NCI-H1436 treated with DMSO at 0.1 percent for 48 hours (cell line): ENCODE measurements around the gene BRIP1.

Source experiments
- DNase-seq: peaks from one replicate; lab custom pipeline; 2025; lab: John Stamatoyannopoulos, UW

BRIP1 gene

DNA sequence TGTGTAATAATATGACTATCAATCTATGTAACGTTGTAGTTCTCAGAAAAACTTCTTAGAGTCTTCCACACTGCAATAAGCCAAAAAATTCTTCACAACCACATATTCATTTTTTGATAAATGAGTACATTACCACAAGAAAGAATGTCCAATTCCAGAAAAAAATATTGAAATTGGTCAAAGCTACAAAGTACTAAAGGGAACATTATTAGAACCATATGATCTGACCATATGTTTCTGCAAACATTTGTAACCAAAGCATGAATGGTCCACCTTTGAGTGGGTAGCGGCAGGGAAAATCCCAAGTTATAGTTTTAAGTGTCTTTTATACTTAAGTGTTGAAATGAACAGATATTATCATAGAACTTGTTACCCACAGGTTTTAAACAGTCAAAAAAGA is 200.6 kb downstream of the BRIP1 start:
- no peak for DNase-seq

DNA sequence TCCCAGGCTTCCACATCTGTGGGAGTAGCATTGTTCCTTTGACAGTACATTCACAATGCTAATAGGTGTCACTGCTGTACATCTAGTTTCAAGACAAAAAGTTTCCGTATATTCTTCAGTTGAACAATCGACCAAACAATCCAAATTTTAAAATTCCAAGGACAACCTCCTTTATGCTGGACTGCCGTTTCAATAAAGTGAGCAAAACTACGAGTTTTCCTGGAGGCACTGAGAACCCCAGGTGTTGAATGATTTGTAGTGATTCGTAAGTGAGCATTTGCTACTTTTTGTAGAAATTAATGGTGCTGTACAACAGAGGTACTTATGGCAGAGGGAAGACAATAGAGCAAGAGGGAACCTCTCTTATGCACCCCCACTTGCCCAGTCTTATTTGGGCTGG is 201.1 kb downstream of the BRIP1 start:
- no peak for DNase-seq

DNA sequence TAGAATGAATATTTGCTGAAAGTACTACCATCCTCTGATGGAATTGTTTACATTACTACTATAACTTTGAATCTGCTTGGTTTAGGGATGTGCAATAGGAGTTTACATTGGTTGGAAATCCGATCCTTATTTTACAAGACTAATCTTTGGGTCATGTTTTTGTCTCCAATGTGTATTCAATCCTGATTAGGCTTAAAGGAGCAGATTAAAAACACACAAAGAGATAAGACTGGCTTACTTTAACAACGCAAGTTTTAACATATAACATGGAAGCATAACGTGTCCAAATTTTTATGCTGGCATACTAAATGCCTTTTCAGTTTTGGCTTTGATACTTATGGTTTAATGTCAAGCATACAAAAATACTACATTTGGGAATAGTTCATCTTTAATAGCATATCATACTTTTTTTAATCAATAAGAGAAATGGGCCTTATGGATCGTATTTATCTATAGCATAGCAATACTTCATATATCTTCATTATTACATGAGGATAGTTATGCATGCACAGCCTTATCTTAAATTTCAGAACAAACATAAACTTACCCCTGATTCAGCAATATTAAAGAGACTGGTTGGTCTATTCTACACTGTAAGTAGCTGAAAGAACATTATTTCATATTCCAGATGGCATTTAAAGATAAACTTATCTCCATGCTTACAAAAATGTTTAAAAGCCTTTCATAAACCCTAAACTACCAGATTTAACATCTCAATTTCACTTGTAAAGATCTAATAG is 202.4 kb downstream of the BRIP1 start:
- DNase-seq, result no peak

DNA sequence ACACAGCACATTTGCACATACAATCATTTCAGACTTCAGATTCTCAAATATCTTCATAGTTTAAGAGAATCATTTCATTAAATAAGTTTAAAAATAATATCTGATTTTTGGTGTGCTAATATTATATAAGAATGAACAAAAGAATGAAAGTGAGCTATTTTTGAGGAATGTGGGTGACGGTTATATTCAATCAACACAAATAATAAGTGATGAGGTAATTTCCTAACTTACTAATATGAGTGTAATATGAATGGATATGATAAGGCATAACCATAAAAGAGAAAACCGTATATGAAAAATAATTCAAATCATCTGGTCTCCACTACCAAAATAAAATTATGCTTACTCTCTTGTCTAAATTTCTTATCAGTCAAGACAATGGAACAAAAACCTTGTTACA is 203.9 kb downstream of the BRIP1 start:
- DNase-seq, result no peak

DNA sequence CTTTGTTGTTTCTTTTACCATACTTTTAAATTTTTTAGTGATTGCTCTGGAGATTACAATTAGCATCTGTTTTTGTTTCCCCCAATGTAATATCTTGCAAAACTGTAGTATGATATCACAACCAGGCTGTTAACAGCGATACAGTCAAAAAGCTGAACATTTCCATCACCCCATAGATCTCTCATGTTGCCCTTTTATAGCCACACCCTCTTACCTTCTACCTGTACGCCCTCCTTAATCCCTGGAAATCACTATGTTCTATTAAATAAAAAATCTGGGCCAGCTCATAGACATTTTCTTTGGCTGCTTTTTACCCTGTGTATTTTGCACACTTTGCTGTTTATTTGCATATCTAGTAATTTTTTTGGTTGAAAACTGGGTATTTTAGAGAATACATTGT is 205.1 kb downstream of the BRIP1 start:
- no peak for DNase-seq

DNA sequence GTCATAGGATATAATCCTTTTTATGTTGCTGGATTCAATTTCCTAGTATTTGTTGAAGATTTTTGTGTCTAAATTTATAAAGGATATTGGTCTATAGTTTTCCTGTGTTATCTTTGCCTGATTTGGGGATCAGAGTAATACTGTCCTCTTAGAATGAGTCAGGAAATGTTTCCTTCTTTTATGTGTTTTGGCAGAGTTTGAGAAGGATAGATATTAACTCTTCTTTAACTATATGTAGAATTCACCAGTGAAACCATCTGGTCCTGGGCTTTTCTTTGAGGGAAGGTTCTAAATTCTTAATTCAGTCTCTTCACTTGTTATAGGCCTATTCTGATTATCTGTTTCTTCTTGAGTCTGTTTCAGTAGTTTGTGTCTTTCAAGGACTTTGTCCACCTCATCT is 206.0 kb downstream of the BRIP1 start:
- no peak for DNase-seq

DNA sequence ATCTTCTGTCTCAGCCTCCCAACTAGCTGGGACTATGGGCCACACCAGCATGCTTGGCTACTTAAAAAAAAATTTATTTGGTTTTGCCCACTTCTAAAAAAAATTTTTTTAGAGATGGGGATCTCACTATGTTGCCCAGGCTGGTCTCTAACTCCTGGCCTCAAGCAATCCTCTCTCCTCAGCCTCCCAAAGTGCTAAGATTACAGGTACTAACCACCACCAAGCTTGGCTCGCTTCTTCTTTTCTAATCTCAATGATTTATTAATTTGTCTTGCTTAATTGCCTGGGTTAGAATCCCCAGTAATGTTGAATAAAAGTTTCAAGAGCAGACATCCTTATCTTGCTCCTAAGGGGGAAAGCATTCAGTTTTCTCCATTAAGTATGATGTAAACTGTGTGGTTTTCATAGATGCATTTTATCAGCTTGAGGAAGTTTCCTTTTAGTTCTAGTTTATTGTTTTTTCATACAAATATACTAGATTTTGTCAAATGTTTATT is 206.6 kb downstream of the BRIP1 start:
- DNase-seq, result no peak

DNA sequence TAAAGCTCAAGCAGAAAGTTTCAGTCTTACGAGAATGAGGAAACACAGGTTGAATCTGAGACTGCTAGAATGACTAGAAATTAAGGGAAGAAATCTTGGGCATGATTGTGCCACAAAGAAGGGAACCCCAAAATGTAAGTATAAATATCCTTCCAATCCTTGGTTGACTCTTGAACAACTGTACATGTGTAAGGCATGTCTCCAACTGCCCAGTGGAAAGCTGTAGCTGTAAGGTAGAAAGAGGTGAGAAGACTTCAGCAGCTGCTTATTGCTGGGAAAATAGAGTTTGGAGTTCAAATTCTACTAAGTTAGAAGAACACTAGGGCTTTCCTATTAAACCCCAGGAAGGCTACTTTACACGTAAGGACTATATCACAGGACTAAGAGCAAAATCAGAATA is 212.6 kb downstream of the BRIP1 start:
- DNase-seq, result no peak

DNA sequence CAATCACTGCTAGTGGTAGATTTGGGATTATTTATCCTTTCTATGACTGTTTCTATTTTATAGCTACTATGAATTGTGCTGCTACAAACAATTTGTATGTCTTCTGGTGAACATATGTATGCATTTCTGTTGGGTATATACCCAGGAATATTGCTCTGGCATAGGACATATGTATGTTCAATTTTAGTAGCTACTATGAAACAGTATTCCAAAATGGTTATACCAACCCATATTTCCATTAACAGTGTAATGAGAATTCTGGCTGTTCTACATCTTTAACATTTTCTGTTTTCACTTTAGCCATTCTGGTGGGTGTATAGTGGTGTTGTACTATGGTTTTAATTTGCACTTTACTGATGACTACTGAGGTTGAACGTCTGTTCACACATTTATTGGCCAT is 214.7 kb downstream of the BRIP1 start:
- no peak for DNase-seq

DNA sequence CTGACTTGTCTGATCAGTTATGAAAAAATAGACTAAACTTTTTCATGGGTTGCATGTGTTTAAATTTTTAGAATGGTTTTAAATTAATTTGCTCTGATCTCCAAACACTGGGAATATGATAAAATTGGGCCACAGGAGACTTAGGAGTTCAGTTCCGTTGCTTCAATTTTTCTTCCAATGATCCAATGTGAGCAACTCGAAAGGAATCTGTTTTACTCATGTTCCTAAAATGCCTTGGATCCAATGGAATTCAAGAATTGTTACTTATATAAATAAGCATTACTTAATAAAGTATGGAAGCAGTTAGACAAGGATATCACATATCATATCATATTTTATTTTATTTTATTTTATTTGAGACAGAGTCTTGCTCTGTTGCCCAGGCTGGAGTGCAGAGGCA is 216.3 kb downstream of the BRIP1 start:
- no peak for DNase-seq

DNA sequence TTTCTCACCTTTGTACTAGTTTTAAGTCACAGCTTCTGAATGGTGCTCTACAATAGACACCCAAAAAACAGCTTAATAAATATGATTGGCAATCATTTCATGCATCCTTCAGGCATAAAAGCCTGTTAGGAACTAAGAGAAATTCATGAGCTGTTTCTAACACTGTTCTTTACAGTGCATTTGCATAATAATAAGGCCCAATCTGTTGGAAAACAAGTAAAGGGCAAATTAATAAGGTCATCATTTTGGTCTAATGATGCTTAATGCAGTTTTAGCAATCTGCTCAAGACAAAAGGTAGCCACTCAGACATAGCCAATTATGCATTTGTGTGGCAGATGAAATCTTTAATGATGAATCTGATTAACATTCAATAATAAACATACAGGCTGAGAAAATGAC is 216.8 kb downstream of the BRIP1 start:
- DNase-seq, result no peak

DNA sequence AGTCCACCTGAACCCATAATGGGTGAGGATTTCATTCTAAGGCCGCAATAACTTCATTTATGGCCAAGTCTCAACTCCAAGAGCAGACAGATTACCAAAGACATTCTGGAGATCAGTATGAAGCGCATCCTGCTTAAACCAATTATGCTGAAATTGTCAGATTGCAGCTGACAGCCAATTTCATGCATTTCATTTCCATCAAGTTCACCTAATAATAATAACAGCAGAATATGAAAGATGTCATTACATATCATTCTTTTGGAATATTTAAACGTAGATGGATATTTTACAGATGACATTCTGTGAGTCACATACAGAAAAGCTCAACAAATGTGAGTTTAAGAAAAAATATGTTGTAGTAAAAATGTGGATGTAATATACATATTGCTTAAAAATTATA is 217.4 kb downstream of the BRIP1 start:
- DNase-seq, result no peak

DNA sequence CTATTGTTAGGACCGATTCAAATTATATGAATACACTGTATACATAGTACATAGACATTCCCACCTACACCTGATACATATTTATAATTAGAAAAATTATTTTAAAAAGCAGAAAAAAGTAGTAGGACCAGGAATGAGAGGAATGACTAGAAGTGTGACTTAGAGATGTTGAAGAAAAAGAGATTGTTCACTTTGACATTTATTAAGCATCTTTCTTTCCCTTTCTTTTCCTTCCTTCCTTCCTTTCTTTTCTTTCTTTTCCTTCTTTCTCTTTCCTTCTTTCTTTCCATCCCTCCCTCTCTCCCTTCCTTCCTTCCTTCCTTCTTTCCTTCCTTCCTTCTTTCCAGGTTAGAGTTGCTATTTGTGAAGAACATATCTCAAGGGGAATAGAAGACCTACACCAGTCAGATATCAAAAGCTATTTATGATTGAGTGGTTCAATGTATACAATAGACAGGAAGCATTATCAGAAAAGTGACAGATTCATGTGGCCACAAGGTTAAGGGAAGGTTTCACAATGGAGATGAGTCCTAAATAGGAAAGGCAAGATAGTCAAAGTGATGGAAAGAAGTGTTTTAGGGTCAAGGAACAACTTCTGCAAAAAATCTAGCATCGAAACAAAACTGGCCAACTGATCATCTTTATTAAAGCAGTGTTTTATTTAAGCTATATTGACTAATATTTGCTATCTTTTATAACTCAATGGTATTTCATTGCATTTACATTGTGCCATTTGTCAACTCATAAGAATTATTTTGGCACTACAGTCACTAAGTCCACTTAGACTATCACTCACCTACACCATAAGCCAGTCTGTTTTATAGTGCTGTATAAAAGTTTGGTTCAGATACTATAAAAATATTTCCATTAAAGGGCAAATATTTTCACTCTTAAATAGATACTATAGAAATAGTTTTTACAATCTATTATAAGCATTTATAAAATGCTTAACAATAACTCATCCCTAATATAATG is 218.2 kb downstream of the BRIP1 start:
- DNase-seq, result no peak

DNA sequence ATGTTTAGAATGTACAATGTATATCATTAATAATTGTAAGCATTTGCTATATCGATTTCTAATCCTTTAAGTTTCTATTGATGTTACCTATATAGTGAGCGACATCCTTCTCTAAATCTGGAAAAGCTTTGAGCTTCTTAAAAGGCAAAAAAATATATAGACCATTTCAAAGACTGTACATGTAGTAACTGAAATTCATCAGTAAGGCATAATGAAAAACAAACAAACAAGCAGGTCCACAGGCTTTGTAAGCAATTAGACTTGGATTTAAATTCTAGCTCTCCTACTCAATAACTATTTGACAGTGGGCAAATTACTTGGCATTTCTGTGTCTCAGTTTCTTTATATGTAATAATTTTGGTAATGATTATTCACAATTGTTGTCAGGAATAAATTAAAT is 220.6 kb downstream of the BRIP1 start:
- DNase-seq, result no peak

DNA sequence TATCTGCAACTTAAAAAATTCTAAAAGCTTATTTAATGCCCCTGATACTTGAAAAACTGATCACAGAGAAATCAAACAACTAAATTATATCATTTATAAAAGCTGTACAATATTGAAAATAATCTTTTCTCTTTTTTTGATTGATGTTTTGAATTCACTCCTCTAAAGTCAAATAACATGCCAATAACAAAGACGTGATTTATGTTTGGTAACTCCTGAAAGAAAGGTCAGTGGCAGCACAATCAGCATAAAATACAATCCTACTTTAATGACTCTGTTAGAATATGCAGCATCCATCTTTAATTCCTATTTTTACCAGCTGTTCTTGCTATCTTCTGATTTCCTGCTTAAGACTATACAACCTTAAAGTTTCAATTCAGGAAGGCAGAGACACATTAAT is 221.6 kb downstream of the BRIP1 start:
- DNase-seq, result no peak

DNA sequence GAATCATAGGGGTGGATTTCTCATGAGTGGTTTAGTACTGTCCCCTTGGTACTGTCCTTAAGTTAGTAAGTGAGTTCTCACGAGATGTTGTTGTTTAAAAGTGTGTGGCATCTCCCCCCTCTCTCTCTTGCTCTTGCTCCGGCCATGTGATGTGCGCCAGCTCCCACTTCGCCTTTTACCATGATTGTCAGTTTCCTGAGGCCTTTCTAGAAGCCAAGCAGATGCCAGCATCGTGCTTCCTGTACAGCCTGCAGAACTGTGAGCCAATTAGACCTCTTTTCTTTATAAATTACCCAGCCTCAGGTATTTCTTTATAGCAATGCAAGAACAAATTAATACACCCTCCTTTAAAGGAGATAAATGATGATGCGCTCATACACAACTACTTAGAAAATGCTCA is 222.2 kb downstream of the BRIP1 start:
- DNase-seq, result no peak

DNA sequence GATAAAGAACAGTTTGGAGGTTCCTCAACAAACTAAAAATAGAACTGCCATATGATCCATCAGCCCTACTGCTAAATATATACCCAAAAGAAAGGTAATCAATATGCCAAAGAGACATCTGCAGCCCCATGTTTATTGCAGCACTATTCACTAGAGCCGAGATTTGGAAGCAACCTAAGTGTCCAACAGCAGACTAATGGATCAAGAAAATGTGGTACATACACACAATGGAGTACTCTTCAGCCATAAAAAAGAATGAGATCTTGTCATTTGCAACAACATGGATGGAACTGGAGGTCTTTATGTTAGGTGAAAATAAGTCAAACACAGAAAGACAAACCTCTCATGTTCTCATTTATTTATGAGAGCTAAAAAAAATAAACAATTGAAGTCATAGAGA is 223.5 kb downstream of the BRIP1 start:
- DNase-seq, result no peak

DNA sequence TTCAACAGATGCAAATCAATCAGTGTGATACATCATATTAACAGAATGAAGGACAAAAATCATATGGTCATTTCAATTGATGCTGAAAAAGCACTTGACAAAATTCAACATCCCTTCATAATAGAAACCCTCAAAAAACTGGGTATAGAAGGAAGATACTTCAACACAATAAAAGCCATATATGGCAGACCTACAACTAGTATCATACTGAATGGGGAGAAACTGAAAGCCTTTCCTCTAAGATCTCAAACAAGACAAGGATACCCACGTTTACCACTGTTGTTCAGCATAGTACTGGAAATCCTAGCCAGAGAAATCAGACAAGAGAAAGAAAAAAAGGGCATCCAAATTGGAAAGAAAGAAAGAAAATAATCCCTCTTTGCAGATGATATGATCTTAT is 225.2 kb downstream of the BRIP1 start:
- no peak for DNase-seq

DNA sequence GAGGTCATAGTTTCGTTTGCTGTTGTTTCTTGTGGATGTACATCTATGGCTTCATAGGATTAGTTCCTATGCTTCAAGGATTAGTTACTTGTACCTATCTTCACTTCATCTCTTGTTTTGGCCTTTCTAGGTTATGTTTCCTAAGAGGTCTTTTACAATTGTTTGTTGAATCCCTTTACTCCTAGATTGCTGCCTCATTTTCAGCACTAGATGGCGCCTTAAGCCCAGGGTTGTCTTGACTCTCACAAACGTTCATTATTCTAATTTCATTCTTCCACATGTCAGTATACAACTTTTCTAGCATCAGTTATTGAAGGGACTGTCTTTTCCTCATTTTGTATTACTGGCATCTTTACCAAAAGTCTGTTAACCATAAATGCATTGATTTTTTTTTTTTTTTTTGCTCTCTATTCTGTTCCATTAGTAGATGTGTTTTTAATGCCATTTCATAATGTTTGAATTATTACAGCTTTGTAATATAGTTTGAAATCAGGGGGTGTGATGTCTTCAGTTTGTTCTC is 227.4 kb downstream of the BRIP1 start:
- no peak for DNase-seq

DNA sequence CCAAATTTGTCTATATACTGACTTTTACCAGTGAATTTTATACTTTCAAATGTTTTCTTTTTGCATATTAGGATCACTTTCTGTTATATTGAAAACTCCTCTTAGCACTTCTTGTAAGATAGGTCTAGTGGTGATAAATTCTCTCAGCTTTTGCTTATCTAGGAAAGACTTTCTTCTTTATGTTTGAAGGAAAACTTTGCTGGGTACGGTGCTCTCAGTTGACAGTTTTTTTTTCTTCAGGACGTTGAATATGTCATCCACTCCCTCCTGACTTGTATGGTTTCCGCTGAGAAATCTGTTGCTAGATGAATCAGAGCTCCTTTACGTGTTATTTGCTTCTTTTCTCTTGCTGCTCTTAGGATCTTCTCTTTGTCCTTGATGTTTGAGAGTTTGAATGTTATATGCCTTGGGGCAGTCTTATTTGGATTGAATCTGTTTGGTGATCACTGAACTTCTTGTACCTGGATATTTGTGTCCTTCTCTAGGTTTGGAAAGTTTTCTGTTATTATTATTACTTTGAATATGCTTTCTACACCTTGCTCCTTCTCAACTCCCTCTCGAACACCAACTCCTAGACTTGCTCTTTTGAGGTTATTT is 228.3 kb downstream of the BRIP1 start:
- DNase-seq, result no peak

DNA sequence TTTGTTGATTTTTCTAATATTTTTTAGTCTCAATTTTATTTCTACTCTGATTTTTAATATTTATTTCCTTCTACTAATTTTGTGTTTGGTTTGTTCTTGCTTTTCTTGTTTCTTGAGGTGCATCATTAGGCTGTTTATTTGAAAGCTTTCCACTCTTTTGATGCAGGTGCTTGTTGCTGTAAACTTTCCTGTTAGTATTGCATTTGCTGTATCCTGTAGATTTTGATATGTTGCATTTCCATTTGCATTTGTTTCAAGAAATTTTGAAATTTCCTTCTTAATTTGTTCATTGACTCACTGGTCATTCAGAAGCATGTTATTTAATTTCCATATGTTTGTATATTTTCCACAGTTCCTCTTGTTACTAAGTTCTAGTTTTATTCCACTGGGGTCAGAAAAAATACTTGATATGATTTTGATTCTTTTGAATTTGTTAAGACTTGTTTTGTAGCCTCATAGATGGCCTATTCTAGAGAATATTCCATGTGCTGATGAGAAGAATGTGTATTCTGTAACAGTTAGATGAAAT is 229.3 kb downstream of the BRIP1 start:
- DNase-seq, result no peak

DNA sequence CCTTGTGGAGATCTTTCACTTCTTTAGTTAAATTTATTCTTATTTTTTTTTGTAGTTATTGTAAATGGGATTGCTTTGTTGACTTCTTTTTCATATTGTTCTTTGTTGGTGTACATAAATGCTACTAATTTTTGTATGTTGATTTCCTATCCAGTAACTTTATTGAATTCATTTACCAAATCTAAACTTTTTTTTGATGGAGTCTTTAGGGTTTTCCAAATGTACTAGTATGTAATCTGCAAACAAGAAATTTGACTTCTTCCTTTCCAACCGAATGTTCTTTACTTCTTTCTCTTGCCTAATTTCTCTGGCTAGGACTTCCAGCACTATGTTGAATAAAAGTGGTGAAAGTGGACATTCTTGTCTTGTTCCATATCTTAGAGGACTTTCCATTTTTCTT is 230.5 kb downstream of the BRIP1 start:
- no peak for DNase-seq
